Spleen (tissue), 11 donors: Measurements from ENCODE around the gene SNX5. TPM values are rescaled to one million over a fixed set of nuclear protein-coding genes. Genes with fewer than 3 reads are reported as not detected.

Source experiments
- DNase-seq: peaks from one replicate; pipeline ENCODE4 v3.0.0-alpha.2; 2020
- H3K27ac ChIP-seq, 8 donors: fragments of 200-600 bp; sonication (generic) in 7 of 8; 1 replicate in 4 of 8; 2 replicates in 4 of 8; pipeline versions ENCODE4 v1.5.0 to v1.8.0; 2016 to 2021; ENCODE audit warnings: inconsistent platforms in 4 of 8, mild to moderate bottlenecking in 4 of 8, moderate library complexity in 1 of 8
- H3K27me3 ChIP-seq, 7 donors: fragments of 200-600 bp; sonication (generic) in 6 of 7; replicated peaks in 1 of 7; 1 replicate in 4 of 7; 2 replicates in 3 of 7; pipeline versions ENCODE4 v1.5.0 to v1.8.0; 2016 to 2021; ENCODE audit warnings: inconsistent platforms in 3 of 7, mild to moderate bottlenecking in 1 of 7
- H3K36me3 ChIP-seq, 6 donors: fragments of 200-600 bp; sonication (generic) in 5 of 6; 1 replicate in 4 of 6; 2 replicates in 2 of 6; pipeline versions ENCODE4 v1.5.0 to v1.8.0; 2016 to 2021; ENCODE audit warnings: inconsistent platforms in 2 of 6
- H3K4me1 ChIP-seq, 6 donors: fragments of 200-600 bp; sonication (generic) in 5 of 6; 1 replicate in 3 of 6; 2 replicates in 3 of 6; pipeline versions ENCODE4 v1.5.0 to v1.8.0; 2016 to 2021; ENCODE audit warnings: inconsistent platforms in 3 of 6
- H3K4me3 ChIP-seq, 8 donors: fragments of 200-600 bp; sonication (generic) in 7 of 8; 1 replicate in 4 of 8; 2 replicates in 4 of 8; pipeline versions ENCODE4 v1.5.0 to v1.8.0; 2016 to 2021; ENCODE audit warnings: inconsistent platforms in 4 of 8, mild to moderate bottlenecking in 4 of 8, moderate library complexity in 2 of 8
- H3K9me3 ChIP-seq, 8 donors: fragments of 200-600 bp; sonication (generic) in 7 of 8; 1 replicate in 4 of 8; 2 replicates in 4 of 8; pipeline versions ENCODE4 v1.5.0 to v1.8.0; 2016 to 2021; ENCODE audit warnings: inconsistent platforms in 4 of 8
- POLR2A ChIP-seq, 3 donors: fragments of 450-650 bp; IDR thresholded peaks; one replicate each; pipeline ENCODE4 v1.5.1; 2017; ENCODE audit warnings: antibody characterized with exemption in 3 of 3, mild to moderate bottlenecking in 1 of 3
- POLR2AphosphoS5 ChIP-seq, 3 donors: sonication (generic); formaldehyde crosslinking; IDR thresholded peaks; one replicate each; pipeline ENCODE4 v1.5.1; 2017; ENCODE audit warnings: antibody characterized with exemption in 3 of 3
- WGBS, 5 donors: extraction: QIAGEN DNeasy Blood & Tissue Kit in 3 of 5; methylation state at CpG; one replicate each; pipeline versions ENCODE4 v1.1.5 to v1.1.7; 2013 to 2018; 5-methylcytosine and 5-hydroxymethylcytosine counted together
- intact Hi-C: fragments of 100-400 bp; cut with DNase I; formaldehyde crosslinking; loops from one replicate; pipeline ENCODE4 v1.15.0; 2023; ENCODE audit warnings: low total_unique reads
- polyA plus RNA-seq, 3 donors: library from polyadenylated mRNA; stranded (reverse); fragments of 200-250 nt; gene quantifications; one replicate each; pipeline ENCODE4 v1.2.1, GENCODE V29; 2013
- total RNA-seq, 7 donors: library from RNA; depleted of rRNA in 3 of 7; stranded (reverse); fragments of >200 nt in 3 of 7; fragmentation: NEBNext Ultra II Directional in 4 of 7; extraction: Animal tissue kit (Norgen Biotek cat#: 25700) in 4 of 7; gene quantifications; one replicate each; pipeline versions ENCODE4 v1.1.0 to v1.2.1, GENCODE V29; 2016 to 2021
- TF ChIP-seq, protein P1 (sequence below), 11 experiments: fragments of 200-600 bp in 7 of 11; fragments of 450-650 bp in 4 of 11; sonication (generic) in 4 of 11; IDR thresholded peaks in 8 of 11; conservative IDR thresholded peaks in 3 of 11; 1 replicate in 7 of 11; 2 replicates in 4 of 11; pipeline versions ENCODE4 v1.4.0 to v1.8.0; 2016 to 2021; ENCODE audit warnings: antibody characterized with exemption in 11 of 11, inconsistent platforms in 4 of 11, mild to moderate bottlenecking in 1 of 11
- donor health status: healthy with polysubstance abuse.
- donor health status: DM: no; HTN: no; CAD: no; lungs with moderate emphysema.
- donor health status: DM: no; HTN: no; CAD: no.
- donor health status: Bipolar disorder and iron deficiency.
- donor health status: healthy.
- donor health status: DM: no; HTN: no; CAD: no.
- donor health status: DM: yes; HTN: yes; CAD: no.

The SNX5 gene
- total and polyA plus RNA-seq, 10 donors: 126 to 261 (median 175) TPM

- H3K36me3 ChIP-seq: peaks cover 0 to 64% (median 28%) of the 10 kb centered on the region in 6 donors
- H3K27ac ChIP-seq: no peak overlapping the region
- 91 to 95% (median 93%) methylated on average over 9 to 10 of the region's 10 CpGs for WGBS, 5 donors
- no peak for TF ChIP-seq POLR2A (IDR thresholded peaks at IDR 0.05)
- TF ChIP-seq, protein P1, sequence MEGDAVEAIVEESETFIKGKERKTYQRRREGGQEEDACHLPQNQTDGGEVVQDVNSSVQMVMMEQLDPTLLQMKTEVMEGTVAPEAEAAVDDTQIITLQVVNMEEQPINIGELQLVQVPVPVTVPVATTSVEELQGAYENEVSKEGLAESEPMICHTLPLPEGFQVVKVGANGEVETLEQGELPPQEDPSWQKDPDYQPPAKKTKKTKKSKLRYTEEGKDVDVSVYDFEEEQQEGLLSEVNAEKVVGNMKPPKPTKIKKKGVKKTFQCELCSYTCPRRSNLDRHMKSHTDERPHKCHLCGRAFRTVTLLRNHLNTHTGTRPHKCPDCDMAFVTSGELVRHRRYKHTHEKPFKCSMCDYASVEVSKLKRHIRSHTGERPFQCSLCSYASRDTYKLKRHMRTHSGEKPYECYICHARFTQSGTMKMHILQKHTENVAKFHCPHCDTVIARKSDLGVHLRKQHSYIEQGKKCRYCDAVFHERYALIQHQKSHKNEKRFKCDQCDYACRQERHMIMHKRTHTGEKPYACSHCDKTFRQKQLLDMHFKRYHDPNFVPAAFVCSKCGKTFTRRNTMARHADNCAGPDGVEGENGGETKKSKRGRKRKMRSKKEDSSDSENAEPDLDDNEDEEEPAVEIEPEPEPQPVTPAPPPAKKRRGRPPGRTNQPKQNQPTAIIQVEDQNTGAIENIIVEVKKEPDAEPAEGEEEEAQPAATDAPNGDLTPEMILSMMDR (IDR thresholded peaks at IDR 0.05 in 8 of 11, conservative IDR thresholded peaks at IDR 0.05 in 3 of 11): no peak
- no peak for TF ChIP-seq POLR2AphosphoS5 (IDR thresholded peaks at IDR 0.05)
- no peaks in the 10 kb centered on the region for H3K27me3 ChIP-seq
- no peak overlapping the region for H3K4me3 ChIP-seq
- DNase-seq: no peak
- no peaks in the 10 kb centered on the region for H3K9me3 ChIP-seq
- intact Hi-C loops: loop anchor here (10.0 kb wide), 4 partner anchors 46 to 486 kb away; partner anchors contain the start of gene BFSP1
- peaks cover 0 to 16% (median 3%) of the 10 kb centered on the region in 6 donors for H3K4me1 ChIP-seq
Observed at GRCh38 chr20:17990278-17990972, 21.8 kb upstream of the SNX5 start.

GRCh38 chr20:17987988-17988387 is 19.4 kb upstream of the SNX5 start:
- H3K9me3 ChIP-seq: no peaks in the 10 kb centered on the region
- H3K36me3 ChIP-seq: peaks cover 0 to 87% (median 31%) of the 10 kb centered on the region in 6 donors
- intact Hi-C loops: no loop called here
- no peak for DNase-seq
- H3K27me3 ChIP-seq: no peaks in the 10 kb centered on the region
- no peak overlapping the region for H3K27ac ChIP-seq
- TF ChIP-seq POLR2AphosphoS5 (IDR thresholded peaks at IDR 0.05) (no peak), POLR2A (IDR thresholded peaks at IDR 0.05) (no peak)
- TF ChIP-seq, protein P1 (IDR thresholded peaks at IDR 0.05 in 8 of 11, conservative IDR thresholded peaks at IDR 0.05 in 3 of 11): no peak
- 76 to 96% (median 91%) methylated on average over 3 of the region's 3 CpGs for WGBS, 5 donors
- H3K4me1 ChIP-seq: peaks cover 0 to 21% (median 0%) of the 10 kb centered on the region in 6 donors
- no peak overlapping the region for H3K4me3 ChIP-seq

GRCh38 chr20:17985388-17986018 is 16.9 kb upstream of the SNX5 start:
- TF ChIP-seq POLR2AphosphoS5 (IDR thresholded peaks at IDR 0.05) (no peak), POLR2A (IDR thresholded peaks at IDR 0.05) (no peak)
- TF ChIP-seq, protein P1 (IDR thresholded peaks at IDR 0.05 in 8 of 11, conservative IDR thresholded peaks at IDR 0.05 in 3 of 11): no peak
- intact Hi-C loops: no loop called here
- Histone ChIP-seq H3K36me3 (peaks cover 0 to 94% (median 28%) of the 10 kb centered on the region in 6 donors), H3K27me3 (no peaks in the 10 kb centered on the region), H3K9me3 (no peaks in the 10 kb centered on the region), H3K27ac (no peak overlapping the region), H3K4me1 (peaks cover 0 to 14% (median 0%) of the 10 kb centered on the region in 6 donors), H3K4me3 (no peak overlapping the region)
- 83 to 96% (median 93%) methylated on average over 7 of the region's 7 CpGs for WGBS, 5 donors
- no peak for DNase-seq

GRCh38 chr20:17976305-17976704 is 7.7 kb upstream of the SNX5 start:
- Histone ChIP-seq H3K4me1 (peaks cover 24 to 39% (median 35%) of the 10 kb centered on the region in 6 donors), H3K27me3 (no peaks in the 10 kb centered on the region), H3K4me3 (no peak overlapping the region), H3K36me3 (peaks cover 0 to 64% (median 17%) of the 10 kb centered on the region in 6 donors), H3K9me3 (no peaks in the 10 kb centered on the region), H3K27ac (no peak overlapping the region)
- TF ChIP-seq, protein P1 (IDR thresholded peaks at IDR 0.05 in 8 of 11, conservative IDR thresholded peaks at IDR 0.05 in 3 of 11): no peak
- WGBS, 5 donors: 91 to 97% (median 96%) methylated on average over 6 of the region's 6 CpGs
- DNase-seq: no peak
- intact Hi-C loops: no loop called here
